GM23338 (cell line): ENCODE data around the gene GFRA4. TPM values are rescaled to one million over a fixed set of nuclear protein-coding genes. Genes with fewer than 3 reads are reported as not detected.

Experiments
- ATAC-seq: fragments of 200-7000 bp; cut with Tn5 transposase; 3 replicates; pipeline ENCODE4 v1.9.1; 2020
- DNase-seq: peaks from one replicate; pipeline ENCODE4 v3.0.0-alpha.2; 2015; ENCODE audit warnings: low spot score
- H2AFZ ChIP-seq: fragments of 200-600 bp; sonication (generic); 2 replicates; pipeline ENCODE4 v1.8.0; 2016; ENCODE audit warnings: antibody characterized with exemption, mild to moderate bottlenecking, moderate library complexity
- H3F3A ChIP-seq: fragments of 200-600 bp; sonication (generic); replicated peaks from 2 replicates; pipeline ENCODE4 v1.8.0; 2017; ENCODE audit warnings: antibody characterized with exemption, mixed run types, low read depth
- H3K27ac ChIP-seq: fragments of 200-600 bp; sonication (generic); 2 replicates; pipeline ENCODE4 v1.6.1; 2016; ENCODE audit warnings: low read depth
- H3K27me3 ChIP-seq: fragments of 200-600 bp; sonication (generic); 2 replicates; pipeline ENCODE4 v1.8.0; 2016; ENCODE audit warnings: mild to moderate bottlenecking, mixed run types, moderate library complexity; ENCODE audit not compliant: insufficient read depth
- H3K36me3 ChIP-seq: fragments of 200-600 bp; sonication (generic); 2 replicates; pipeline ENCODE4 v1.8.0; 2016; ENCODE audit warnings: mild to moderate bottlenecking; ENCODE audit not compliant: insufficient read depth
- H3K4me1 ChIP-seq: fragments of 200-600 bp; sonication (generic); 2 replicates; pipeline ENCODE4 v1.8.0; 2016; ENCODE audit warnings: mild to moderate bottlenecking, moderate library complexity; ENCODE audit not compliant: insufficient read depth
- H3K4me2 ChIP-seq: fragments of 200-600 bp; sonication (generic); 2 replicates; pipeline ENCODE4 v1.7.1; 2017; ENCODE audit warnings: mixed run types
- H3K4me3 ChIP-seq: fragments of 200-600 bp; sonication (generic); 2 replicates; pipeline ENCODE4 v1.6.1; 2016; ENCODE audit warnings: mixed run types
- H3K79me2 ChIP-seq: fragments of 200-600 bp; sonication (generic); replicated peaks from 2 replicates; pipeline ENCODE4 v1.8.0; 2017; ENCODE audit warnings: mild to moderate bottlenecking; ENCODE audit not compliant: insufficient read depth
- H3K9me2 ChIP-seq: fragments of 200-600 bp; sonication (generic); 2 replicates; pipeline ENCODE4 v1.8.0; 2017; ENCODE audit not compliant: insufficient read depth
- H4K20me1 ChIP-seq: fragments of 200-600 bp; sonication (generic); replicated peaks from 2 replicates; pipeline ENCODE4 v1.8.0; 2017; ENCODE audit warnings: mild to moderate bottlenecking; ENCODE audit not compliant: insufficient read depth
- H3K27ac Mint-ChIP-seq: 2 replicates; pipeline ENCODE4 v1.8.0; 2020; ENCODE audit warnings: inconsistent platforms, mild to moderate bottlenecking, moderate library complexity, mixed read lengths
- H3K27me3 Mint-ChIP-seq: 3 replicates; pipeline ENCODE4 v1.8.0; 2022; ENCODE audit warnings: low read depth, mild to moderate bottlenecking, moderate library complexity, mixed read lengths, inconsistent platforms; ENCODE audit not compliant: insufficient read depth, poor library complexity
- H3K36me3 Mint-ChIP-seq: 3 replicates; pipeline ENCODE4 v1.8.0; 2021; ENCODE audit warnings: low read depth, mild to moderate bottlenecking, inconsistent platforms, moderate library complexity, mixed read lengths
- H3K4me1 Mint-ChIP-seq: 3 replicates; pipeline ENCODE4 v1.8.0; 2020; ENCODE audit warnings: mild to moderate bottlenecking, inconsistent platforms, mixed read lengths
- H3K4me3 Mint-ChIP-seq: 3 replicates; pipeline ENCODE4 v1.8.0; 2021; ENCODE audit warnings: moderate library complexity, mild to moderate bottlenecking, inconsistent platforms, mixed read lengths
- H3K9me3 Mint-ChIP-seq: 3 replicates; pipeline ENCODE4 v1.8.0; 2020; ENCODE audit warnings: moderate library complexity, mild to moderate bottlenecking, inconsistent platforms, mixed read lengths
- CREB1 ChIP-seq: fragments of 250-450 bp; sonication (Bioruptor Pico); IDR thresholded peaks from 2 replicates; pipeline ENCODE4 v1.5.0; 2020; ENCODE audit warnings: low read depth, mild to moderate bottlenecking, moderate library complexity
- EZH2 ChIP-seq: fragments of 200-600 bp; sonication (generic); IDR thresholded peaks from one replicate; pipeline ENCODE4 v1.8.0; 2017; ENCODE audit warnings: antibody characterized with exemption, mild to moderate bottlenecking, low read depth; ENCODE audit not compliant: unreplicated experiment
- NANOG ChIP-seq: IDR thresholded peaks from 2 replicates; pipeline ENCODE4 v1.6.1; 2016; ENCODE audit warnings: antibody characterized with exemption, borderline replicate concordance
- POLR2AphosphoS5 ChIP-seq: IDR thresholded peaks from 2 replicates; pipeline ENCODE4 v1.6.1; 2016; ENCODE audit warnings: antibody characterized with exemption, low read depth
- STAT1 ChIP-seq: IDR thresholded peaks from one replicate; pipeline ENCODE4 v1.6.1; 2016; ENCODE audit warnings: antibody characterized with exemption; ENCODE audit not compliant: unreplicated experiment
- ZNF114 ChIP-seq: fragments of 250-450 bp; sonication (Bioruptor Pico); IDR thresholded peaks from 2 replicates; pipeline ENCODE4 v1.5.0; 2020; ENCODE audit warnings: mild to moderate bottlenecking, moderate library complexity
- ZNF331 ChIP-seq: fragments of 250-450 bp; sonication (Bioruptor Pico); IDR thresholded peaks from 2 replicates; pipeline ENCODE4 v1.5.0; 2020; ENCODE audit warnings: low read depth, mild to moderate bottlenecking, moderate library complexity
- polyA plus RNA-seq: library from polyadenylated mRNA; unstranded; fragments of >200 nt; fragmentation: Nextera tagmentation; extraction: Ambion mirVana; gene quantifications from 2 replicates; pipeline ENCODE4 v1.2.1, GENCODE V29; 2016
- total RNA-seq: library from RNA; depleted of rRNA; stranded (reverse); fragments of >200 nt; shearing (Covaris generic); gene quantifications from 2 replicates; pipeline ENCODE4 v1.2.3, GENCODE V29; 2014
- TF ChIP-seq, protein P1 (sequence below), 2 experiments: fragments of 200-600 bp in 1 of 2; sonication (generic) in 1 of 2; conservative IDR thresholded peaks; 2 replicates each; pipeline versions ENCODE4 v1.5.1 to v1.6.1; 2016 to 2017; ENCODE audit warnings: antibody characterized with exemption in 2 of 2, low read depth in 2 of 2, mild to moderate bottlenecking in 2 of 2, moderate library complexity in 1 of 2
- TF ChIP-seq, protein P2 (sequence below): fragments of 250-450 bp; sonication (Bioruptor Pico); IDR thresholded peaks from 2 replicates; pipeline ENCODE4 v1.5.0; 2020; ENCODE audit warnings: mild to moderate bottlenecking, moderate library complexity
- TF ChIP-seq, protein P3 (sequence below): IDR thresholded peaks from 2 replicates; pipeline ENCODE4 v1.6.1; 2016; ENCODE audit warnings: antibody characterized with exemption
- TF ChIP-seq, protein P4 (sequence below): IDR thresholded peaks from one replicate; pipeline ENCODE4 v1.6.1; 2018; ENCODE audit warnings: antibody characterized with exemption; ENCODE audit not compliant: unreplicated experiment

Gene GFRA4
- total and polyA plus RNA-seq, 2 experiments from 2014 or later = not detected

DNA sequence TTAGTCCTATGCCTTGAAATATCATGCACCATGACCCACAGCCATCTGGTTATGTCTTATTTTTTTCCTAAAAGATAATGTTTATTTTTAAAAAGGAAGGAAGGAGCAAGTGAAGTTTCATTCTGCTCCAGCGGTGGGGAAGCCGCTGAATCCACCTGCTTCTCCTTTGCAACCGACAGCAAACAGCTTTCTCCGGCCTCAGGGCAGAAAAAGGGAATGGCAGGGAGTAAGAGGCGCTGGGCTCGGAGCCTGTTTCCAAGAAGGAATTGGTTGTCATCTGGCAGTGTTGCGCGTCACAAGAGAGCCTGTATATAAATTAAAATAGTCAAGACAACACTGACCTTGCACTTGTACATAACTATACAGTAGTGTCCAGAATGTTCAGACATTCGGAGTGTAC lies 14.2 kb downstream of the GFRA4 start:
- H3K27ac Mint-ChIP-seq = no peak overlapping the region

More for the DNA sequence above, 14.2 kb downstream of the GFRA4 start:
- Histone ChIP-seq H3K4me3 (no peak overlapping the region), H3K79me2 (no peaks in the 10 kb centered on the region), H3K27ac (no peak overlapping the region), H3F3A (no peaks in the 10 kb centered on the region), H3K9me2 (no peaks in the 10 kb centered on the region), H4K20me1 (no peaks in the 10 kb centered on the region), H2AFZ (no peak overlapping the region), H3K36me3 (no peaks in the 10 kb centered on the region), H3K27me3 (no peaks in the 10 kb centered on the region), H3K4me1 (no peaks in the 10 kb centered on the region), H3K4me2 (no peak overlapping the region)
- no peaks in the 10 kb centered on the region for H3K9me3 Mint-ChIP-seq
- H3K4me1 Mint-ChIP-seq = peaks cover 7% of the 10 kb centered on the region
- no peaks in the 10 kb centered on the region; the same call in 2 of the 3 replicates for H3K36me3 Mint-ChIP-seq
- peaks cover 1% of the 10 kb centered on the region for H3K27me3 Mint-ChIP-seq
- ATAC-seq (no peak), DNase-seq (no peak)
- H3K4me3 Mint-ChIP-seq = no peak overlapping the region
- TF ChIP-seq, protein P1, sequence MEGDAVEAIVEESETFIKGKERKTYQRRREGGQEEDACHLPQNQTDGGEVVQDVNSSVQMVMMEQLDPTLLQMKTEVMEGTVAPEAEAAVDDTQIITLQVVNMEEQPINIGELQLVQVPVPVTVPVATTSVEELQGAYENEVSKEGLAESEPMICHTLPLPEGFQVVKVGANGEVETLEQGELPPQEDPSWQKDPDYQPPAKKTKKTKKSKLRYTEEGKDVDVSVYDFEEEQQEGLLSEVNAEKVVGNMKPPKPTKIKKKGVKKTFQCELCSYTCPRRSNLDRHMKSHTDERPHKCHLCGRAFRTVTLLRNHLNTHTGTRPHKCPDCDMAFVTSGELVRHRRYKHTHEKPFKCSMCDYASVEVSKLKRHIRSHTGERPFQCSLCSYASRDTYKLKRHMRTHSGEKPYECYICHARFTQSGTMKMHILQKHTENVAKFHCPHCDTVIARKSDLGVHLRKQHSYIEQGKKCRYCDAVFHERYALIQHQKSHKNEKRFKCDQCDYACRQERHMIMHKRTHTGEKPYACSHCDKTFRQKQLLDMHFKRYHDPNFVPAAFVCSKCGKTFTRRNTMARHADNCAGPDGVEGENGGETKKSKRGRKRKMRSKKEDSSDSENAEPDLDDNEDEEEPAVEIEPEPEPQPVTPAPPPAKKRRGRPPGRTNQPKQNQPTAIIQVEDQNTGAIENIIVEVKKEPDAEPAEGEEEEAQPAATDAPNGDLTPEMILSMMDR (conservative IDR thresholded peaks at IDR 0.05; ENCODE audit: low read depth in 2 of 2) = no peak
- no peak for TF ChIP-seq ZNF331
- TF ChIP-seq STAT1 = no peak
- TF ChIP-seq, protein P2, sequence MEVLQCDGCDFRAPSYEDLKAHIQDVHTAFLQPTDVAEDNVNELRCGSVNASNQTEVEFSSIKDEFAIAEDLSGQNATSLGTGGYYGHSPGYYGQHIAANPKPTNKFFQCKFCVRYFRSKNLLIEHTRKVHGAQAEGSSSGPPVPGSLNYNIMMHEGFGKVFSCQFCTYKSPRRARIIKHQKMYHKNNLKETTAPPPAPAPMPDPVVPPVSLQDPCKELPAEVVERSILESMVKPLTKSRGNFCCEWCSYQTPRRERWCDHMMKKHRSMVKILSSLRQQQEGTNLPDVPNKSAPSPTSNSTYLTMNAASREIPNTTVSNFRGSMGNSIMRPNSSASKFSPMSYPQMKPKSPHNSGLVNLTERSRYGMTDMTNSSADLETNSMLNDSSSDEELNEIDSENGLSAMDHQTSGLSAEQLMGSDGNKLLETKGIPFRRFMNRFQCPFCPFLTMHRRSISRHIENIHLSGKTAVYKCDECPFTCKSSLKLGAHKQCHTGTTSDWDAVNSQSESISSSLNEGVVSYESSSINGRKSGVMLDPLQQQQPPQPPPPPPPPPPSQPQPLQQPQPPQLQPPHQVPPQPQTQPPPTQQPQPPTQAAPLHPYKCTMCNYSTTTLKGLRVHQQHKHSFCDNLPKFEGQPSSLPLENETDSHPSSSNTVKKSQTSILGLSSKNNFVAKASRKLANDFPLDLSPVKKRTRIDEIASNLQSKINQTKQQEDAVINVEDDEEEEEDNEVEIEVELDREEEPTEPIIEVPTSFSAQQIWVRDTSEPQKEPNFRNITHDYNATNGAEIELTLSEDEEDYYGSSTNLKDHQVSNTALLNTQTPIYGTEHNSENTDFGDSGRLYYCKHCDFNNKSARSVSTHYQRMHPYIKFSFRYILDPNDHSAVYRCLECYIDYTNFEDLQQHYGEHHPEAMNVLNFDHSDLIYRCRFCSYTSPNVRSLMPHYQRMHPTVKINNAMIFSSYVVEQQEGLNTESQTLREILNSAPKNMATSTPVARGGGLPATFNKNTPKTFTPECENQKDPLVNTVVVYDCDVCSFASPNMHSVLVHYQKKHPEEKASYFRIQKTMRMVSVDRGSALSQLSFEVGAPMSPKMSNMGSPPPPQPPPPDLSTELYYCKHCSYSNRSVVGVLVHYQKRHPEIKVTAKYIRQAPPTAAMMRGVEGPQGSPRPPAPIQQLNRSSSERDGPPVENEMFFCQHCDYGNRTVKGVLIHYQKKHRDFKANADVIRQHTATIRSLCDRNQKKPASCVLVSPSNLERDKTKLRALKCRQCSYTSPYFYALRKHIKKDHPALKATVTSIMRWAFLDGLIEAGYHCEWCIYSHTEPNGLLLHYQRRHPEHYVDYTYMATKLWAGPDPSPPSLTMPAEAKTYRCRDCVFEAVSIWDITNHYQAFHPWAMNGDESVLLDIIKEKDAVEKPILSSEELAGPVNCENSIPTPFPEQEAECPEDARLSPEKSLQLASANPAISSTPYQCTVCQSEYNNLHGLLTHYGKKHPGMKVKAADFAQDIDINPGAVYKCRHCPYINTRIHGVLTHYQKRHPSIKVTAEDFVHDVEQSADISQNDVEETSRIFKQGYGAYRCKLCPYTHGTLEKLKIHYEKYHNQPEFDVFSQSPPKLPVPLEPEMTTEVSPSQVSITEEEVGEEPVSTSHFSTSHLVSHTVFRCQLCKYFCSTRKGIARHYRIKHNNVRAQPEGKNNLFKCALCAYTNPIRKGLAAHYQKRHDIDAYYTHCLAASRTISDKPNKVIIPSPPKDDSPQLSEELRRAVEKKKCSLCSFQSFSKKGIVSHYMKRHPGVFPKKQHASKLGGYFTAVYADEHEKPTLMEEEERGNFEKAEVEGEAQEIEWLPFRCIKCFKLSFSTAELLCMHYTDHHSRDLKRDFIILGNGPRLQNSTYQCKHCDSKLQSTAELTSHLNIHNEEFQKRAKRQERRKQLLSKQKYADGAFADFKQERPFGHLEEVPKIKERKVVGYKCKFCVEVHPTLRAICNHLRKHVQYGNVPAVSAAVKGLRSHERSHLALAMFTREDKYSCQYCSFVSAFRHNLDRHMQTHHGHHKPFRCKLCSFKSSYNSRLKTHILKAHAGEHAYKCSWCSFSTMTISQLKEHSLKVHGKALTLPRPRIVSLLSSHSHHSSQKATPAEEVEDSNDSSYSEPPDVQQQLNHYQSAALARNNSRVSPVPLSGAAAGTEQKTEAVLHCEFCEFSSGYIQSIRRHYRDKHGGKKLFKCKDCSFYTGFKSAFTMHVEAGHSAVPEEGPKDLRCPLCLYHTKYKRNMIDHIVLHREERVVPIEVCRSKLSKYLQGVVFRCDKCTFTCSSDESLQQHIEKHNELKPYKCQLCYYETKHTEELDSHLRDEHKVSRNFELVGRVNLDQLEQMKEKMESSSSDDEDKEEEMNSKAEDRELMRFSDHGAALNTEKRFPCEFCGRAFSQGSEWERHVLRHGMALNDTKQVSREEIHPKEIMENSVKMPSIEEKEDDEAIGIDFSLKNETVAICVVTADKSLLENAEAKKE (CRISPR knock-in tag) = no peak
- TF ChIP-seq NANOG = no peak
- TF ChIP-seq, protein P3, sequence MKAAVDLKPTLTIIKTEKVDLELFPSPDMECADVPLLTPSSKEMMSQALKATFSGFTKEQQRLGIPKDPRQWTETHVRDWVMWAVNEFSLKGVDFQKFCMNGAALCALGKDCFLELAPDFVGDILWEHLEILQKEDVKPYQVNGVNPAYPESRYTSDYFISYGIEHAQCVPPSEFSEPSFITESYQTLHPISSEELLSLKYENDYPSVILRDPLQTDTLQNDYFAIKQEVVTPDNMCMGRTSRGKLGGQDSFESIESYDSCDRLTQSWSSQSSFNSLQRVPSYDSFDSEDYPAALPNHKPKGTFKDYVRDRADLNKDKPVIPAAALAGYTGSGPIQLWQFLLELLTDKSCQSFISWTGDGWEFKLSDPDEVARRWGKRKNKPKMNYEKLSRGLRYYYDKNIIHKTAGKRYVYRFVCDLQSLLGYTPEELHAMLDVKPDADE = no peak
- TF ChIP-seq, protein P4, sequence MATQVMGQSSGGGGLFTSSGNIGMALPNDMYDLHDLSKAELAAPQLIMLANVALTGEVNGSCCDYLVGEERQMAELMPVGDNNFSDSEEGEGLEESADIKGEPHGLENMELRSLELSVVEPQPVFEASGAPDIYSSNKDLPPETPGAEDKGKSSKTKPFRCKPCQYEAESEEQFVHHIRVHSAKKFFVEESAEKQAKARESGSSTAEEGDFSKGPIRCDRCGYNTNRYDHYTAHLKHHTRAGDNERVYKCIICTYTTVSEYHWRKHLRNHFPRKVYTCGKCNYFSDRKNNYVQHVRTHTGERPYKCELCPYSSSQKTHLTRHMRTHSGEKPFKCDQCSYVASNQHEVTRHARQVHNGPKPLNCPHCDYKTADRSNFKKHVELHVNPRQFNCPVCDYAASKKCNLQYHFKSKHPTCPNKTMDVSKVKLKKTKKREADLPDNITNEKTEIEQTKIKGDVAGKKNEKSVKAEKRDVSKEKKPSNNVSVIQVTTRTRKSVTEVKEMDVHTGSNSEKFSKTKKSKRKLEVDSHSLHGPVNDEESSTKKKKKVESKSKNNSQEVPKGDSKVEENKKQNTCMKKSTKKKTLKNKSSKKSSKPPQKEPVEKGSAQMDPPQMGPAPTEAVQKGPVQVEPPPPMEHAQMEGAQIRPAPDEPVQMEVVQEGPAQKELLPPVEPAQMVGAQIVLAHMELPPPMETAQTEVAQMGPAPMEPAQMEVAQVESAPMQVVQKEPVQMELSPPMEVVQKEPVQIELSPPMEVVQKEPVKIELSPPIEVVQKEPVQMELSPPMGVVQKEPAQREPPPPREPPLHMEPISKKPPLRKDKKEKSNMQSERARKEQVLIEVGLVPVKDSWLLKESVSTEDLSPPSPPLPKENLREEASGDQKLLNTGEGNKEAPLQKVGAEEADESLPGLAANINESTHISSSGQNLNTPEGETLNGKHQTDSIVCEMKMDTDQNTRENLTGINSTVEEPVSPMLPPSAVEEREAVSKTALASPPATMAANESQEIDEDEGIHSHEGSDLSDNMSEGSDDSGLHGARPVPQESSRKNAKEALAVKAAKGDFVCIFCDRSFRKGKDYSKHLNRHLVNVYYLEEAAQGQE = no peak
- TF ChIP-seq CREB1 (CRISPR knock-in tag) = no peak
- TF ChIP-seq POLR2AphosphoS5 = no peak
- no peak for TF ChIP-seq EZH2
- TF ChIP-seq ZNF114 (CRISPR knock-in tag) = no peak
